ENCODE data around the gene TNFRSF25.
A peak's percentile ranks its signal among the peaks of the same experiment; 100 is the strongest.
"Not testable (repeated sequence)": the region's sequence is repeated elsewhere in the genome, so short reads cannot be mapped to it uniquely, and the experiment has no call there.

TNFRSF25 gene

DNA sequence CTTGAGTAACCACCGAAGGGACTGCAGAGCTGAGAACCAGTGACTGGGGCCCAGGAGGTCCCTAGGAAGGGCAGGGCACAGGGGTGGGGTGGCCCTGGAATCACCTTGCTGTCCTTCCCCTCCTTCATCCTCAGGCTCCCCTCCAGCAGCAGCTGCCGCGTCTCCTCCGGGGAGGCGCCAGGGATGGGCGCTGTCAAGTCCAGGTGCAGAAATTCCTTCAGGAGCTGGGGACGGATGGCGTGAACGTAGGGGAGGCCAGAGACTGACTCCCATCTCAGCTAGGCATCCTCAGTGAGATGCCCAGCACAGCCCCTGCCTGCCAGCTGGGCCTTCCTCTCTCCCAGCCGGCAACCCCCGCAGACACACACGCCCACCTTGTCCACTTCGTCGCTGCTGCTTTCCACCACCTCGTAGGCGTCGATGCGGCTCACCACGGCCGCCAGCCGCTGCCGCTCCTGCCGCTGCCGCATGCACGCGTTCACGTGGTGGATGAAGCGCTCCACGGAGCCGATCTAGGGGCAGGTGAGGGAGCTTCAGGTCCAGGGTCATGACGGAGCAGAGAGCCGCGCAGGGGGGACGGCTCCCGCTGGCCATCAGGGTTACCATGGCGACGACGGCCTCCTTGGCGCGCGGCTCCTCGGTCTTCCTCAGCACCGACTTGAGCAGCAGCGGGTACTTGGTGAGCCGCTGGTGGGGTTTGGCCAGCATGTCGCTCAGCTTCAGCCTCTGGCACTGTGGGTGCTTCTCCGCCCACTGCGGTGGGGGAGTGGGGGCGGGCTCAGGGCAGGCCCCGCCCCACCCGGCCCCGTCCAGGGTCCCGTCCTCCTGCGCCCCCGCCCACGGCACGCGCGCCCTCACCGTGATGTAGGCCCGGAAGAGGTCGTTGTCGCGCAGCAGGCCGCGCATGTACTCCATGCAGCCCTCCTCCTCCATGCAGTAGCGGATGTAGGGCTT, 4.4 kb upstream of the TNFRSF25 start:
- no peak for DNase-seq (ENCODE audit: low spot score)

DNA sequence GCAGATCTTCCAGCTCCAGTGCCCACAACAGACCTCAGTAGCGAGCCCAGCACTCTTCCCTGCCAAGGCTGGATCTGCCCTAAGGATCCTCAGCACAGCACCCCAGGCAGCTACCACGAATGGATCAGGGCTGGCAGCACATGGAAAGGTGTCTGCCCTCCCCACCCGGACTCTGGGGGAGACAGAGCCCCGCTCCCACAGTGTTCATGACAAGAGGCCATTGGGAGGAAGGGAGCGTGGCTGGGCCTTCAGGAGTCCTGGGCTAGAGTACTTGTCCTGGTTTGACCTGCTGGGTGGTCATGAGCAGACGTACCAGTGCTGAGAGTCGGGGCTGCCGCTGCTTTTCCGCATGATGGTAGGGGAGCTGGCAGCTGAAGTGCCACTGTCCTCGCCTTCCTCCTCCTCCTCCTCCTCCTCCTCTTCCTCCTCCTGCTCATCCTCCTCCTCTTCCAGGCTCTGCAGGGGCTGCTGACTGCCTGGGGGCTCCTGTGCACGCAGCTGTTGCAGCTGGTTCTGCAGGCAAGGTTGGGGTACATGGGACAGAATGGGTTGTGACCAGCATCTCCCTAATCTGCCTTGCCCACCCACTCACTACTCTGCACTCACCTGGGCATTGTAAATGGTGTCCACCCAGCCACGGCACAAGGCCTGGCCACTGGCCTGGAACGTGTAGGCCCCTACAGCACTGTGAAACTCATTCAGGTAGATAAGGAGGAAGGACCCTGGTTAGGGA, 2.9 kb upstream of the TNFRSF25 start:
- DNase-seq (ENCODE audit: low spot score): no peak

DNA sequence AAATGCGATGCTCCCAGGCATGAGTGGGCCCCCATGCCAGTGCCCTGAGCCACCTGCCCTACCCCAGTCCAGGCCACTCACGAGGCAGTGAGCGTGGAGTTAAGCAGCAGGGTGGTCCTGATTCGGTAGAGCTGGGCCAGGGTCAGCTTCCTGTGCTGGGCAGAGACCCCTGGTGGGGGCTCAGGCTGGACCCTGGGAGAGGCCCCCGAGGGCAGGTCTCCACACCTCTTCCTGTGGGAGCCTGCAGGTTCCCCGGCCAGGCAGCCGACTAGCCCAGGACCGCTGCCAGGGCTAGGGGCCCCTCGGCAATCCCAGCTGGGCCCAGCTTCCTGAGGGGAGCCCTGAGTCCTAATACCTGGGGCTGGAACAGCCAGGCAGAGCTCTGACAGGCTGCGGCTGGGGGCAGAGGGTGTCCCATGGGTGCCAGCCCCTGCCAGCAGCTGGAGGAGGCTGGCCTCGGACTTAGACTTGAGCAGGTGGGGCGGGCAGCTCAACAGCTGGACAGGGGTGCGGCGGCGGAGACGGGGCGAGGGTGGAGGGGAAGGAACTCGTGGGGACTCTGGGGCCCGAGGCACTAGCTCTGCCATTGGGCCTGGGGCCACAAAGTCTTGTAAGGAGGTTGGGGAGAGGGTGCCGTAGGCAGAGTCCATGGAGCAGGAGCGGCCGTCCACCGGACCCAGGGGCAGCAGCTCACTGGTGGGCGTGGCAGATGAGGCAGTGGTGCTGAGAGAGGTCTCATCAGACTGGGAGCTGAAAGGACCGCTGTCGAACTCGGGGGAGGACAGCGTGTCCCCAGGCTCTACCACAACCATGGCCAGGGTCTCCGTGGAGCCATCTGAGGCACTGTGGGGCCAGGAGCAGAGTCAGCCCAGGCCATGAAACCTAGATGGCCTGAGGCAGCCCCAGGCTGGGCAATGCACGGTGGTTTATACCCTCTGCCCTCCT, 2.0 kb upstream of the TNFRSF25 start:
- DNase-seq (ENCODE audit: low spot score): no peak

GRCh38 chr1:6467224-6467623, 1.3 kb upstream of the TNFRSF25 start:
- no peak for DNase-seq (ENCODE audit: low spot score)

DNA sequence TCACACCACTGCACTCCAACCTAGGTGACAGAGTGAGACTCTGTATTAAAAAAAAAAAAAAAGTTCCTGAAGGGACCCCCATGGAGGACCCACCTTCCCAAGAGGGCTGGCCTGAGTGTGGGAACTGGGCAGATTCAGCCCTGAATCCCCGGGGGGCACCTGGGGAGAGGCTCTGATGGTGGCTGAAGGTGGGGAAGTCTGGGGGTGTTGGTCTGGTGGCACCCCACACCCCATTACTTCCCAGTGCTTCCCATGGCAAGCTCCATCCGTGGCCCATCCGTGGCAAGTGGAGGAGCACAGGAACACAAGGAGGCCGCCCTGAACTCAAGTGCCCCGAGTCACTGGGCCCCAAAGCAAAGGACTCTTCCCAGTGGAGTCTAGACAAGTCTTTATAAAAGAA, 778 bp upstream of the TNFRSF25 start:
- no peak for DNase-seq (ENCODE audit: low spot score)

GRCh38 chr1:6465461-6466005, 440 bp downstream of the TNFRSF25 start:
- peak; percentile 45 for DNase-seq (ENCODE audit: low spot score)

DNA sequence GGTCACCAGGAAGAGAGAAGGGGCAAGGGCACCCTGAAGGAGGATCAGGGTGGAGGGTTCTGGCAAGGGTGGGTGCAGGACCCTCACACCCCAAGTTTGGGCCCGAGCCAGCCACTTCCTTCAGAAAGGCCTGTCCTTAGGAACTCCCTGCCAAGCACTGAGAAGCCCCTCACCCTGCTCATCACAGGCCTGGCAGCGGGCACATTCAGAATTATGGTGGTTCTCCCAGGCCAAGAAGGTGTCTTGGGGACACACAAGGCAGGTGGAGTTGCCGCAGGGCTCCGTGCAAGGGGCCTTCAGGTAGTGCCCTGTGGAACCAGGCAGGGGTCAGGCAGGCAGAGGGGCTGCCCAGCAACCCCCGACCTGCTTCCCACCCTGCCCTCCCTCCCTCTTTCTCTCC, 1.1 kb downstream of the TNFRSF25 start:
- no peak for DNase-seq (ENCODE audit: low spot score)

DNA sequence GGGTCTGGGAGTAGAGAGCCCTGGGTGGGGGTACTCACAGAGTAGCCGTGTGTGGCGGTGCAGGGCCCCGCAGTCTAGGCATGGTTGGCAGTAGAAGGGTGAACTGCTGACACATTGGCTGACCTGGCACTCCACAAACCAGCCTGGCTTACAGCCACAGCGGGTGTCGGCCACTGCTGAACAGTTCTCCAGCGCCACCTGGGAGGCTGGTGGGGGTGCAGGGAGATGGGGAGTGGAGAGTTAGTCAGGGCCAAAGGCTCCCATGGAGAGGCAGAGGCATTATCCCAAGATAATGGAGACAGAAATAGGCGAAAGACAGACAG, 1.5 kb downstream of the TNFRSF25 start:
- peak; percentile 51 for DNase-seq (ENCODE audit: low spot score)

GRCh38 chr1:6463120-6463412, 2.9 kb downstream of the TNFRSF25 start:
- DNase-seq (ENCODE audit: low spot score): no peak

- no peak for DNase-seq (ENCODE audit: low spot score)
These were observed 3.4 kb downstream of the TNFRSF25 start for GRCh38 chr1:6462412-6463119.

- DNase-seq (ENCODE audit: low spot score): no peak
These were observed 4.2 kb downstream of the TNFRSF25 start for GRCh38 chr1:6461538-6462411.

DNA sequence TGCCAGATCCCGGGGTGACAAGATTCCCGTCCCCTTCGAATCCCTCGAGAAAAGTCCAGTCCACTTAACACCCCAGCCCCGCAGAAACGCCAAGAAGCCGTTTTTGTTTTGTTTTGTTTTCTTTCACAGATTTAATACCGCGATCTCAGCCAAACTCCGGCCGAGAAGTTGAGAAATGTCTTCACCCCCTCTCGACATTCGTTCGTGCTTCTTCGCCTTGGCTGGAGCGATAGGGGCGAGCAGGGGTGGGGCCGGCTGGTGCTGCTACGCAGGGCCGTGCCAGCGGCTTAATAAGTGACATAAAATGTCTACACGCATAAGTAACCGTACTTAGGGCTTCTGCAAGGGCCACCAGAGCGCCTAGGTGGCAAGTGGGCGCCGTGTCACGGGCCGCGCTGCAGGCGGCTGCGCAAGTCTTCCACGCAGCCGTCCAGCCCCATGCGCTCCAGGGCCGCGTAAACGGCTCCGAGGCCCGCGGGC, 4.9 kb downstream of the TNFRSF25 start:
- no peak for DNase-seq (ENCODE audit: low spot score)

DNA sequence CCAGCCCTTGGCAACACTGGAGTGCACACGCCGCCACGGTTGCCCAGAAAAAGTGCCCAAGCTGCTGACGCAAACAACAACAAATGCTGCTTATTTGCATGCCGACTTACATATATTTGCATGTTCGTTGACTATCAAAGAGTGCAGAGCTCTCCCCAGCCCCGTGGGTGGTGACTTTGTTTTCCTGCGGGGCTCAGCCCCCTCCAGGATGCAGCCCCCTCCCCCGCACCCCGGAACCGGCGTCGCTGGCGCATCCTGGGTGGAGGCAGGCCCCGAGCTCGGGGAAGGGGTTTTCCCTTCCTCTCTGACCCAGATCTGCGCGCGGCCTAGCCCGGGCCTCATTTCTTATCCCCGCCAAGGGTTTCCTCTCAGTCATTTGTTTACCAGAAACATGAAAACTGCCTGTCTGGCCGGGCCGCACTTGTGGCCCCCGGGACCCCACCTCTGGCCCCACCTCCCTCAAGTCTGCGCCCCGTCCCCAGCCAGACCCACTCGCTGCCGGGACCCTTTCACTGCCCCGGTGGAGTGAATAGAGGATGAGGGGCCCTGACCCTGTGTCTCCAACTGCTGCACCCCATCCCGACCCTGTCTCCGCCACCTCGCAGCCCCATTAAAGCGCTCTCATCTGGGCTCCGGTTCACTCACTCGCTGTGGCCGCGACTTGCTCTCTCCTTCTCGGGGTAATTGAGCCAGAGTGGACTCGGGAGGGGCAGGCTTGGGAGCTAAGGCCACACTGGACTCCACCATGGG, 5.5 kb downstream of the TNFRSF25 start:
- peak; percentile 95 for DNase-seq (ENCODE audit: low spot score)

DNA sequence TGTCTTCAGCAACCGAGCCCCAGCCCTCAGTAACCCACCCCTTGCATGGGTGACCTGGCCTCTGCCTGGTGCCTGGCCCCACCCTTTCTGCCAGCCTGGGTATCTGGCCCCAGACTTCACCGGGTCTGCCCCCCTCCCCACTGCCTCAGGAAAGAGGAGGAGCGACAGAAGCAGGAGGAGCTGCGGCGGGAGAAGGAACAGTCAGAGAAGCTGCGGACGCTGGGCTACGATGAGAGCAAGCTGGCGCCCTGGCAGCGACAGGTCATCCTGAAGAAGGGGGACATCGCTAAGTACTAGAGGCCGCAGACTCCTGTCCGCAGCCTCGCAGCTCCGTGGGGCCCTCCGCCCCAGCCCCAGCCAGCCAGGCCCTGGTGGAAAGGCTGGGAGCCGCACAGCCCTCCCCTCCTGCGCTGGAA, 6.1 kb downstream of the TNFRSF25 start:
- DNase-seq (ENCODE audit: low spot score): peak; percentile 76

DNA sequence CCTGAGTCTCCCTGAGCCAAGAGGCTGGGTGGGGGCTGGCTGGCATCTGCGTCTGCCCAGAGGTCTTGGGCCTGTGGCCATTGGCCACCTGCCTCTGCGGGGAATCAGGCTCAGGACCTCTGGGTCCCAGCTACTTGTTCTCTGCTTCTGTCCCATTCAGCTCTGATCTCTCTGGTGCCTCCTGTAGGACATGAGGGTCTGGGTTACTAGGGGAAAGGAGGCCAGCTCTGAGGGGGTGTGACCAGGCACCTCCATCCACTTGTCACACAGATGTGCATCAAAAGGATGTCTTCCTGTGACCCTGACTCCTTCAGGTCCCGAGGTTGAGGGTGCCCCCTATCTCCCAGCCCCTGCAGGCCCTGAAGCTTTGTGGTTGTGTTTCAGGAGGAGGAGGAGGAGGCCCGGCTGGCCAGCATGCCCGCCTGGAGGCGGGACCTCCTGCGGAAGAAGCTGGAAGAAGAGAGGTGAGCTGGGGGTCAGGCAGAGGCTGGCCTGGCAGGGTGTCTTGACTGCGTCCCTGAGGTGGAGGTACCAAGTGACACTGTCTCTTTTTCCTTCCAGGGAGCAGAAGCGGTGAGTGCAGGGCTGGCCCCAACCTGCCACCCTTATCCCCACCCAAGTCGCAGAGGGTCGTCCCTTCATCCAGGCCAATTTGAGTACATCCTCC, 9.0 kb downstream of the TNFRSF25 start:
- DNase-seq (ENCODE audit: low spot score): no peak

DNA sequence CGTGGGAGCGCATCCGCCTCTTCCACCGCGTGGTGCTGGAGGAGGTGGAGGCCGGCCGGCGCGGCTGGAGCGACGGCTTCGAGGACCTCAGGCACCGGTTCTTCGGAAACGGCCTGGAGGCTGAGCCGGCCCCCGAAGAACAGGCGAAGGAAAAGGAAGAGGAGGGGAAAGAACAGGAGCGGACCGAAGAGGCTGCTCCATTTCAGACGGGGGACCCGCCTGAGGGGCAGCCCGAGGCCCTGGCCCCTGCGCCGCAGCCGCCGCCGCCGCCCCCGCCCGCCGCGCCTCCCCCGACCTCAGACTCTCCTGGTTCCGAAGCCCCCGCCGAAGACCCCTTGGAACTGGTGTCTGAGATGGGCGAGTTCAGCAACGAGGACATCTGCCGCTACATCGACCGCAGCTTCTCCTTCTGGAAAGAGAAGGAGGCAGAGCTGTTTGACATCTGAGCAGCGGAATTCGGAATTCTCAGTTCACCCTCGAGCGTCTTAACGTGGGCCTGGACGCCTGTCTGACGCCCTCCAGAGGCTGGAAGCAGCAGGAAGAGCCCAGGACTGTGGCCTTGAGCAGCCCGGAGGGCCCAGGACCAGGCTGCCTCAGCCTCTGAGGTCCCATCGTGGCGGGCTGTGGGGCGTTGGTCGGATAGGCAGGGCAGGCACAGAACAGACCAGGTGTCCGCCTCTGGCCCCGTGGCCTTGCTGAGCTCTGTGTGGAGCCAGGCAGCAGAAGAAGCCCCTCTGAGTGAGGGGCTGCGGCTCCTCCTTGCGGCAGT, 10.0 kb downstream of the TNFRSF25 start:
- DNase-seq (ENCODE audit: low spot score): not testable (repeated sequence)

DNA sequence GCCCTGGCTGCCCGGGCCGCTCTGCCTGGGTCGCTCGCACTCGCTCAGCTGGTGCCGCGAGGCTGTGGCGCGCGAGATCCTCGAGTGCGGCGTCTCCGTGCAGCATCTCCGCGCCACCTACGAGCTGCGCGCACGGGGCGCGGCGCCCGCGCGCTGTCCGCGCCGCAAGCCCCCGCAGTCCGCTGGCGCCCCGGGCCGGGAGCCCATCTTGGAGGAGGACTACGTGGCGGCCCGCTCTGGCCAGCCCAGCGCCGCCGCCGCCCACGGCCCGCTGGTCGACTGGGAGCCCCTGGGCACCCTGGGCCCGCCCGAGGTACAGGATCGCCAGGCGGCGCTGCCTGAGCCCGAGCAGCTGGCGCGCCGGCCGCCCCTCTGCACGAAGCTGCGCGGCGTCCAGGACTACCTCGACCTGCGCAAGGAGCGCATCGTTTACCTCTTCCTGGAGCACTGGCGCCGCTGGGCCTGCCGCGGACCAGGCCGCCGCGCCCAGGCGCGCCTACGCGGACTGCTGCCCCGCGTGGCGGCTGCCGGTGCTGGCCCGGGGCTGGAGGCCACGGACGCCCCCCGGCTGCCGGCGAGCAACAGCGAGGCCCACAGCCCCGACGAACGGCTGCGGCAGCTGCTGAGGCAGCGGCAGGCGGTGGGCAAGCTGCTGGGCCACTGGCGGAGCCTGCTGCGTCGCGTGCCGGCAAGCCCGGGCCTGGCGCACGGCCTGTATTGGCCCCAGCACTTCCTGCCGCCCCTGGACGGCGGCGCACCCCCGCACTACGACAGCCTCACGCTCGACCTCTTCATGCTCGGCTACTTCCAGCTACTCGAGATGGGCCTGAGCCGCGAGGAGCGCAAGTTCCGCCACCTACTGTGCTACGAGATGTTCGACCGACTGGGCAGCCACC, 10.9 kb downstream of the TNFRSF25 start:
- DNase-seq (ENCODE audit: low spot score): peak; percentile 47
